HG02588 (cell line): ENCODE data around the gene STXBP1.
A peak's percentile ranks its signal among the peaks of the same experiment; 100 is the strongest.

Experiments
- ATAC-seq: cut with Tn5 transposase; IDR thresholded peaks from one replicate; pipeline ENCODE4 v1.9.1; 2021; ENCODE audit warnings: mild to moderate bottlenecking, moderate library complexity; ENCODE audit not compliant: unreplicated experiment

Gene STXBP1

GRCh38 chr9:127730262-127730661, 118.2 kb downstream of the STXBP1 start:
- no peak for ATAC-seq

GRCh38 chr9:127730799-127731410, 118.8 kb downstream of the STXBP1 start:
- no peak for ATAC-seq

- ATAC-seq: no peak
These were observed 119.9 kb downstream of the STXBP1 start for GRCh38 chr9:127731938-127732337.

GRCh38 chr9:127732444-127732843, 120.4 kb downstream of the STXBP1 start:
- ATAC-seq: no peak

- no peak for ATAC-seq
These were observed 121.5 kb downstream of the STXBP1 start for GRCh38 chr9:127733614-127734013.

- ATAC-seq: no peak
These were observed 122.2 kb downstream of the STXBP1 start for GRCh38 chr9:127734247-127734746.

- ATAC-seq: peak; percentile 85
These were observed 122.9 kb downstream of the STXBP1 start, which contains the start of gene TOR2A for GRCh38 chr9:127734747-127735529. TOR2A (minus strand) TSS chr9:127735294; CDS start chr9:127735270, 24 bp downstream.

- no peak for ATAC-seq
These were observed 123.6 kb downstream of the STXBP1 start for GRCh38 chr9:127735530-127736185.

- ATAC-seq: no peak
These were observed 126.6 kb downstream of the STXBP1 start for GRCh38 chr9:127738666-127739065.

GRCh38 chr9:127739614-127740330, 127.7 kb downstream of the STXBP1 start:
- ATAC-seq: no peak

GRCh38 chr9:127741831-127742434, 129.9 kb downstream of the STXBP1 start:
- no peak for ATAC-seq
